ENCODE data around the gene UGT1A7.

DNA sequence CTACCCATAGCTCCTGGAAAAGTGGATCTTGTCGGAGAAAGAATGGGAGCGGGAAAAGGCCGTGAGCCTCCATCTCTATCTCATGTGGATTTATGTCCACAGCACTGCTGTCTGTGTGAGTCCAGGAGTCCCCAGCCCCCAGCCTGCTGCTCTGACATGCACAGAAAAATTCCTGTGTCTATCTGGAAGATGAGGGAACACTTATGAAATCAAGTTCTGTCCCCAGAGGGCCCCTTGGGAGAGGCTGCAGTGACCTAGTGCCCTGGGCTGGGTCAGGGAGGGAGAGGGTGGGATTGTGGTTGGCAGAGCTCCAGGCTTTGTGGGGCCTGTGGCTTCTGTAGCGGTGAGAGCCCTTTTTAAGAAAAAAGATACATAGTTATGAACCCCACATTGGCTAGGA, 135.1 kb downstream of the UGT1A7 start:
- TF ChIP-seq, protein P1, sequence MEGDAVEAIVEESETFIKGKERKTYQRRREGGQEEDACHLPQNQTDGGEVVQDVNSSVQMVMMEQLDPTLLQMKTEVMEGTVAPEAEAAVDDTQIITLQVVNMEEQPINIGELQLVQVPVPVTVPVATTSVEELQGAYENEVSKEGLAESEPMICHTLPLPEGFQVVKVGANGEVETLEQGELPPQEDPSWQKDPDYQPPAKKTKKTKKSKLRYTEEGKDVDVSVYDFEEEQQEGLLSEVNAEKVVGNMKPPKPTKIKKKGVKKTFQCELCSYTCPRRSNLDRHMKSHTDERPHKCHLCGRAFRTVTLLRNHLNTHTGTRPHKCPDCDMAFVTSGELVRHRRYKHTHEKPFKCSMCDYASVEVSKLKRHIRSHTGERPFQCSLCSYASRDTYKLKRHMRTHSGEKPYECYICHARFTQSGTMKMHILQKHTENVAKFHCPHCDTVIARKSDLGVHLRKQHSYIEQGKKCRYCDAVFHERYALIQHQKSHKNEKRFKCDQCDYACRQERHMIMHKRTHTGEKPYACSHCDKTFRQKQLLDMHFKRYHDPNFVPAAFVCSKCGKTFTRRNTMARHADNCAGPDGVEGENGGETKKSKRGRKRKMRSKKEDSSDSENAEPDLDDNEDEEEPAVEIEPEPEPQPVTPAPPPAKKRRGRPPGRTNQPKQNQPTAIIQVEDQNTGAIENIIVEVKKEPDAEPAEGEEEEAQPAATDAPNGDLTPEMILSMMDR (IDR thresholded peaks at IDR 0.05), result no peak
- TF ChIP-seq POLR2A (IDR thresholded peaks at IDR 0.05) (no peak), EP300 (IDR thresholded peaks at IDR 0.05; ENCODE audit: low read depth) (no peak), POLR2AphosphoS5 (IDR thresholded peaks at IDR 0.05) (no peak)
